Measurements from ENCODE around the gene DOCK7.

The DOCK7 gene

GRCh38 chr1:62415687-62416086, 272.5 kb downstream of the DOCK7 start:
- DNase-seq (ENCODE audit: low spot score), result no peak

- peak; percentile 43 for DNase-seq (ENCODE audit: low spot score)
Measured at GRCh38 chr1:62407398-62408009, 280.7 kb downstream of the DOCK7 start.

- DNase-seq (ENCODE audit: low spot score), result no peak
Measured at GRCh38 chr1:62406576-62406975, 281.6 kb downstream of the DOCK7 start.

GRCh38 chr1:62405247-62405646, 282.9 kb downstream of the DOCK7 start:
- peak; percentile 78 for DNase-seq (ENCODE audit: low spot score)

Measured in putamen (tissue), 1 donor.